Natural killer cell (primary cell): ENCODE results near the gene STPG1. TPM values are rescaled to one million over a fixed set of nuclear protein-coding genes. Genes with fewer than 3 reads are reported as not detected.

ENCODE experiments used
- ATAC-seq, 3 donors: fragments of 150-1000 bp in 2 of 3; fragments of 200-7000 bp in 1 of 3; cut with Tn5 transposase; 1 replicate in 1 of 3; 2 replicates in 2 of 3; pipeline ENCODE4 v1.10.0; 2021; ENCODE audit warnings: mild to moderate bottlenecking in 2 of 3, moderate library complexity in 2 of 3
- DNase-seq, 2 donors: peaks; one replicate each; pipeline versions ENCODE4 v3.0.0 to v3.0.0-alpha.2; 2013 to 2021; ENCODE audit warnings: mixed read lengths in 1 of 2
- H3K27ac ChIP-seq: one replicate; pipeline ENCODE4 v1.5.1; 2013; ENCODE audit warnings: mild to moderate bottlenecking, low read length
- H3K27me3 ChIP-seq: one replicate; pipeline ENCODE4 v1.6.1; 2013; ENCODE audit warnings: low read length; ENCODE audit not compliant: control insufficient read depth, insufficient read depth
- H3K36me3 ChIP-seq: one replicate; pipeline ENCODE4 v1.6.1; 2013; ENCODE audit warnings: low read length; ENCODE audit not compliant: control insufficient read depth, insufficient read depth
- H3K4me1 ChIP-seq: one replicate; pipeline ENCODE4 v1.6.1; 2013; ENCODE audit warnings: low read length; ENCODE audit not compliant: control insufficient read depth, insufficient read depth
- H3K4me3 ChIP-seq: one replicate; pipeline ENCODE4 v1.5.1; 2013; ENCODE audit warnings: low read length
- H3K9me3 ChIP-seq: one replicate; pipeline ENCODE4 v1.6.1; 2013; ENCODE audit warnings: low read length; ENCODE audit not compliant: control insufficient read depth, insufficient read depth
- H3K27ac Mint-ChIP-seq, 2 donors: one replicate each; pipeline ENCODE4 v1.8.0; 2022; ENCODE audit warnings: mild to moderate bottlenecking in 2 of 2, mixed read lengths in 2 of 2, moderate library complexity in 1 of 2
- H3K27me3 Mint-ChIP-seq, 2 donors: one replicate each; pipeline ENCODE4 v1.8.0; 2022; ENCODE audit warnings: low read depth in 2 of 2, mixed read lengths in 2 of 2
- H3K36me3 Mint-ChIP-seq: one replicate; pipeline ENCODE4 v1.8.0; 2022; ENCODE audit warnings: mixed read lengths
- H3K4me1 Mint-ChIP-seq, 2 donors: one replicate each; pipeline ENCODE4 v1.8.0; 2022; ENCODE audit warnings: mixed read lengths in 2 of 2
- H3K4me3 Mint-ChIP-seq: one replicate; pipeline ENCODE4 v1.8.0; 2022; ENCODE audit warnings: mild to moderate bottlenecking, moderate library complexity, mixed read lengths
- H3K9me3 Mint-ChIP-seq, 2 donors: one replicate each; pipeline ENCODE4 v1.8.0; 2022; ENCODE audit warnings: mixed read lengths in 2 of 2
- WGBS: methylation state at CpG from one replicate; pipeline ENCODE4 v1.1.7; 2013; ENCODE audit warnings: missing lambda C conversion rate; ENCODE audit not compliant: insufficient coverage; 5-methylcytosine and 5-hydroxymethylcytosine counted together
- intact Hi-C: fragments of 100-400 bp; cut with micrococcal nuclease; formaldehyde crosslinking; loops from one replicate; pipeline ENCODE4 v1.14.2; 2022
- total RNA-seq, 4 donors: library from RNA; stranded (reverse); fragments of 120-200 nt in 1 of 4; gene quantifications; one replicate each; pipeline versions ENCODE4 v1.2.3 to v1.2.4, GENCODE V29; 2013 to 2022
- TF ChIP-seq, protein P1 (sequence below): fragments of 200-600 bp; IDR thresholded peaks from one replicate; pipeline ENCODE4 v1.8.0; 2022; ENCODE audit warnings: antibody characterized with exemption

STPG1 gene
- total RNA-seq, 3 donors from 2014 or later (not counting 1 experiment from before 2014, with no cell fraction given), result 0.87 to 1.7 (median 1.1) TPM

DNA sequence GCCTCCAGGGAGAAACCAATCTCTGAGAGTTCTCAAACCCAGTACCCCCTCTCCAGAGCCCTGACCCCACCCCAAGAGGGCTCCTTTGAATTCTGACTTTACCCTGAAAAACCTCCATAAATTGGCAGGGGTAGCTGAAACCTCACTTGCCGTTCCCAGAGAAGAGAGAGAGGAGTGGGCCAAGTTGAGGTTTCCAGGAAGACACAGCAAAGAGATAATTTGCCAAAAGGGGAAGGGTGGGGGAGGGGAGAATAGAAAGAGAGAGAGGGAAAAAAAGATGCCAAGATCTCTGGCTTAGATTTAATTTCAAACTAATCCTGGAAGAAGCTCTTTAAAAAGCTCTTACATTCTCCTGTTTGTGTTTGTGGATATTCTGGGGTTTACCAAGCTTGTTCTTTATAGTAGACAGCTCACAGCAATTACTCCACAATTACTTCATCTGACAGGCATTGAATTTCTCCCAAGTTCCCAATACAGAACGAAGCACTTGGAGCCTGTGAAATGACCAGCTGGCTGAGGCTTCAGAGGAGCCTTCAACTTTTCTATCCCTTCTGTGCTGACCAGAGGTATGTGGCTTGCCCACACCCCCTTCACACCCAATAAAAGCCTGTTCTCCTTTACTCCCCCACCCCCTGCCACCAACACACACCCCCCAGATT lies 95.5 kb downstream of the STPG1 start:
- Histone ChIP-seq H3K27ac (no peak overlapping the region), H3K4me3 (no peak overlapping the region), H3K4me1 (peaks cover 40% of the 10 kb centered on the region), H3K9me3 (no peaks in the 10 kb centered on the region), H3K27me3 (peaks cover 66% of the 10 kb centered on the region), H3K36me3 (no peaks in the 10 kb centered on the region)
- ATAC-seq (no peak), DNase-seq (no peak)
- intact Hi-C loops, result no loop called here
- WGBS, result 39% methylated on average over 2 of the region's 2 CpGs
- TF ChIP-seq, protein P1, sequence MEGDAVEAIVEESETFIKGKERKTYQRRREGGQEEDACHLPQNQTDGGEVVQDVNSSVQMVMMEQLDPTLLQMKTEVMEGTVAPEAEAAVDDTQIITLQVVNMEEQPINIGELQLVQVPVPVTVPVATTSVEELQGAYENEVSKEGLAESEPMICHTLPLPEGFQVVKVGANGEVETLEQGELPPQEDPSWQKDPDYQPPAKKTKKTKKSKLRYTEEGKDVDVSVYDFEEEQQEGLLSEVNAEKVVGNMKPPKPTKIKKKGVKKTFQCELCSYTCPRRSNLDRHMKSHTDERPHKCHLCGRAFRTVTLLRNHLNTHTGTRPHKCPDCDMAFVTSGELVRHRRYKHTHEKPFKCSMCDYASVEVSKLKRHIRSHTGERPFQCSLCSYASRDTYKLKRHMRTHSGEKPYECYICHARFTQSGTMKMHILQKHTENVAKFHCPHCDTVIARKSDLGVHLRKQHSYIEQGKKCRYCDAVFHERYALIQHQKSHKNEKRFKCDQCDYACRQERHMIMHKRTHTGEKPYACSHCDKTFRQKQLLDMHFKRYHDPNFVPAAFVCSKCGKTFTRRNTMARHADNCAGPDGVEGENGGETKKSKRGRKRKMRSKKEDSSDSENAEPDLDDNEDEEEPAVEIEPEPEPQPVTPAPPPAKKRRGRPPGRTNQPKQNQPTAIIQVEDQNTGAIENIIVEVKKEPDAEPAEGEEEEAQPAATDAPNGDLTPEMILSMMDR, result no peak
- Mint-ChIP-seq H3K4me3 (no peak overlapping the region), H3K4me1 (peaks cover 34 to 41% of the 10 kb centered on the region in 2 donors), H3K36me3 (no peaks in the 10 kb centered on the region), H3K27me3 (peaks cover 56 to 59% of the 10 kb centered on the region in 2 donors), H3K27ac (no peak overlapping the region), H3K9me3 (no peaks in the 10 kb centered on the region)

GRCh38 chr1:24317081-24317480 lies 96.5 kb downstream of the STPG1 start:
- H3K27me3 ChIP-seq, result peaks cover 60% of the 10 kb centered on the region
- WGBS, result 71% methylated on average over 6 of the region's 6 CpGs
- TF ChIP-seq, protein P1, result no peak
- no peak overlapping the region for H3K4me3 ChIP-seq
- peaks cover 54 to 56% of the 10 kb centered on the region in 2 donors for H3K27me3 Mint-ChIP-seq
- H3K4me1 Mint-ChIP-seq, result peaks cover 30 to 36% of the 10 kb centered on the region in 2 donors
- no peak overlapping the region for H3K4me3 Mint-ChIP-seq
- H3K9me3 Mint-ChIP-seq, result no peaks in the 10 kb centered on the region
- H3K4me1 ChIP-seq, result peaks cover 33% of the 10 kb centered on the region
- ATAC-seq (no peak), DNase-seq (no peak)
- H3K36me3 Mint-ChIP-seq, result no peaks in the 10 kb centered on the region
- H3K36me3 ChIP-seq, result no peaks in the 10 kb centered on the region
- H3K9me3 ChIP-seq, result no peaks in the 10 kb centered on the region
- intact Hi-C loops, result no loop called here
- H3K27ac ChIP-seq, result no peak overlapping the region
- H3K27ac Mint-ChIP-seq, result no peak overlapping the region

GRCh38 chr1:24316645-24317044 lies 96.9 kb downstream of the STPG1 start:
- ATAC-seq (no peak), DNase-seq (no peak)
- Histone ChIP-seq H3K4me1 (peaks cover 29% of the 10 kb centered on the region), H3K36me3 (no peaks in the 10 kb centered on the region), H3K9me3 (no peaks in the 10 kb centered on the region), H3K27ac (no peak overlapping the region), H3K27me3 (peaks cover 60% of the 10 kb centered on the region), H3K4me3 (no peak overlapping the region)
- Mint-ChIP-seq H3K9me3 (no peaks in the 10 kb centered on the region), H3K4me3 (no peak overlapping the region), H3K27me3 (peaks cover 53 to 56% of the 10 kb centered on the region in 2 donors), H3K36me3 (no peaks in the 10 kb centered on the region), H3K27ac (no peak overlapping the region), H3K4me1 (peaks cover 26 to 32% of the 10 kb centered on the region in 2 donors)
- 58% methylated on average over 3 of the region's 3 CpGs for WGBS
- intact Hi-C loops, result no loop called here
- TF ChIP-seq, protein P1, result no peak

DNA sequence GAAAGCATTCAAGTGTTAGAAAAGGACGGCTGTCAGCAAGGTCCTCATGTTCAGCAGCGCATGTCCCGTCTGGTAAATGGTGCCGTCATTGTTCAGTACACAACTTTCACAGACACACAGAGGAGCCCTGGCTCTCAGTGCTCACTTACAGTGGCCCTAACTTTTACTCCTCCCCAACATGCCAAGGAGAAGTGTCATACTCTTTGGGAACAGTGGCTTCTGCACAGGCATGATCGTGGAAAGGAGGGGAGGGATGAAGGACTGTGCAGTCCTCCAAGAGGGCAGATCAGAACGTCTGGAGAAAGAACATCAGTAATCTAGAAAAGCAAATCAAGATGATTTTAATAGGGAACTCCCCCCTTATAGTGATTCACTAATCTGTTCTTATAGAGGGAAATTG lies 98.2 kb downstream of the STPG1 start:
- Histone ChIP-seq H3K4me3 (no peak overlapping the region), H3K4me1 (peaks cover 16% of the 10 kb centered on the region), H3K9me3 (no peaks in the 10 kb centered on the region), H3K27ac (no peak overlapping the region), H3K36me3 (no peaks in the 10 kb centered on the region), H3K27me3 (peaks cover 48% of the 10 kb centered on the region)
- no peak for ATAC-seq
- Mint-ChIP-seq H3K4me1 (peaks cover 13 to 19% of the 10 kb centered on the region in 2 donors), H3K36me3 (no peaks in the 10 kb centered on the region), H3K9me3 (no peaks in the 10 kb centered on the region), H3K27me3 (peaks cover 44 to 52% of the 10 kb centered on the region in 2 donors), H3K27ac (no peak overlapping the region), H3K4me3 (no peak overlapping the region)
- DNase-seq, result no peak
- TF ChIP-seq, protein P1, result no peak
- WGBS, result 90% methylated on average over 5 of the region's 6 CpGs
- intact Hi-C loops, result no loop called here
